A549 (cell line): Measurements from ENCODE around the gene ZNF211. TPM values are rescaled to one million over a fixed set of nuclear protein-coding genes. Genes with fewer than 3 reads are reported as not detected.

Experiments
- ATAC-seq, 2 experiments: fragments of 200-7000 bp in 1 of 2; fragments of >200 bp in 1 of 2; cut with Nextera tagmentation in 1 of 2; cut with Tn5 transposase in 1 of 2; 3 replicates each; pipeline versions ENCODE4 v1.8.0 to v1.9.1; 2018 to 2020; ENCODE audit warnings: mild to moderate bottlenecking in 1 of 2, moderate library complexity in 1 of 2
- CTCF ChIA-PET: fragments of 300-600 bp; sonication (Branson Sonifier 250); formaldehyde crosslinking; extraction: SDS; loops from one replicate; lab custom pipeline; 2021; ENCODE audit warnings: antibody characterized with exemption, inconsistent platforms; lab: Yijun Ruan, JAX
- POLR2A ChIA-PET: fragments of 350-600 bp; formaldehyde crosslinking; extraction: SDS; loops from one replicate; lab custom pipeline; 2021; ENCODE audit warnings: antibody characterized with exemption, inconsistent platforms; lab: Yijun Ruan, JAX
- DNase-seq, 2 experiments: peaks; one replicate each; pipeline versions ENCODE4 v3.0.0 to v3.0.0-alpha.2; 2011 to 2016; ENCODE audit warnings: low read depth in 1 of 2, low spot score in 1 of 2
- FAIRE-seq: peaks from 2 replicates; lab custom pipeline; 2011; peaks lifted over from hg19 to GRCh38; lab: Jason Lieb, UNC
- H3K27ac ChIP-seq, 2 experiments: fragments of >200 bp; sonication (Bioruptor Twin); formaldehyde crosslinking; 3 replicates each; pipeline ENCODE4 v1.5.1; 2016 to 2017
- H3K4me1 ChIP-seq: fragments of >200 bp; sonication (Bioruptor Twin); formaldehyde crosslinking; 3 replicates; pipeline ENCODE4 v1.6.1; 2016
- H3K4me2 ChIP-seq: fragments of >200 bp; sonication (Bioruptor Twin); formaldehyde crosslinking; 3 replicates; pipeline ENCODE4 v1.6.1; 2016
- H3K4me3 ChIP-seq: fragments of >200 bp; sonication (Bioruptor Twin); formaldehyde crosslinking; 3 replicates; pipeline ENCODE4 v1.5.1; 2016
- H3K9me3 ChIP-seq: fragments of >200 bp; sonication (Bioruptor Twin); formaldehyde crosslinking; 3 replicates; pipeline ENCODE4 v1.6.1; 2016
- CBX8 ChIP-seq: fragments of 200-600 bp; sonication (generic); IDR thresholded peaks from 2 replicates; pipeline ENCODE4 v1.6.1; 2016
- CHD2 ChIP-seq: fragments of 150-350 bp; IDR thresholded peaks from 2 replicates; pipeline ENCODE4 v1.6.1; 2014; ENCODE audit warnings: low read length; ENCODE audit not compliant: partially characterized antibody
- FOSB ChIP-seq: fragments of 250-450 bp; sonication (Bioruptor Pico); IDR thresholded peaks from 2 replicates; pipeline ENCODE4 v1.5.0; 2020; ENCODE audit warnings: mild to moderate bottlenecking, moderate library complexity
- HDAC2 ChIP-seq: fragments of 200-600 bp; sonication (generic); IDR thresholded peaks from 2 replicates; pipeline ENCODE4 v1.6.1; 2016
- HEYL ChIP-seq: fragments of 250-450 bp; sonication (Bioruptor Pico); IDR thresholded peaks from 2 replicates; pipeline ENCODE4 v1.8.0; 2021; ENCODE audit warnings: mild to moderate bottlenecking, moderate library complexity
- HOXA7 ChIP-seq: fragments of 250-450 bp; sonication (Bioruptor Pico); IDR thresholded peaks from 2 replicates; pipeline ENCODE4 v1.5.0; 2020; ENCODE audit warnings: mild to moderate bottlenecking, moderate library complexity
- HOXB13 ChIP-seq: fragments of 250-450 bp; sonication (Bioruptor Pico); IDR thresholded peaks from 2 replicates; pipeline ENCODE4 v1.5.0; 2020; ENCODE audit warnings: low read depth, mild to moderate bottlenecking, moderate library complexity
- HOXB5 ChIP-seq: fragments of 250-450 bp; sonication (Bioruptor Pico); IDR thresholded peaks from 2 replicates; pipeline ENCODE4 v1.5.0; 2020; ENCODE audit warnings: mild to moderate bottlenecking, moderate library complexity
- JUN ChIP-seq, 2 experiments: fragments of >200 bp; sonication (Bioruptor Twin); formaldehyde crosslinking; IDR thresholded peaks; 2 replicates in 1 of 2; 3 replicates in 1 of 2; pipeline ENCODE4 v1.6.1; 2016 to 2017
- KDM1A ChIP-seq: fragments of 200-600 bp; sonication (generic); IDR thresholded peaks from 2 replicates; pipeline ENCODE4 v1.6.1; 2016; ENCODE audit warnings: low read depth, mild to moderate bottlenecking
- KDM5A ChIP-seq: fragments of 200-600 bp; sonication (generic); IDR thresholded peaks from 2 replicates; pipeline ENCODE4 v1.6.1; 2016; ENCODE audit warnings: antibody characterized with exemption, mild to moderate bottlenecking
- MAFK ChIP-seq: fragments of 450-650 bp; IDR thresholded peaks from 2 replicates; pipeline ENCODE4 v1.6.1; 2014; ENCODE audit not compliant: partially characterized antibody
- MAZ ChIP-seq: fragments of 150-350 bp; IDR thresholded peaks from 2 replicates; pipeline ENCODE4 v1.6.1; 2014; ENCODE audit warnings: antibody characterized with exemption, low read depth, low read length, borderline replicate concordance
- MYC ChIP-seq: IDR thresholded peaks from 2 replicates; pipeline ENCODE4 v1.6.1; 2012; ENCODE audit warnings: mild to moderate bottlenecking, inconsistent platforms, low read length, improper control_type of control experiment, borderline replicate concordance
- NFE2L2 ChIP-seq: fragments of 150-350 bp; conservative IDR thresholded peaks from 2 replicates; pipeline ENCODE4 v1.6.1; 2014; ENCODE audit warnings: low read length
- RFX5 ChIP-seq: fragments of 450-650 bp; IDR thresholded peaks from 2 replicates; pipeline ENCODE4 v1.7.1; 2014; ENCODE audit warnings: antibody characterized with exemption, mild to moderate bottlenecking, moderate library complexity
- SMC3 ChIP-seq: fragments of >200 bp; sonication (Bioruptor Twin); formaldehyde crosslinking; IDR thresholded peaks from 3 replicates; pipeline ENCODE4 v1.6.1; 2018; ENCODE audit warnings: inconsistent platforms
- SREBF2 ChIP-seq: fragments of 450-650 bp; IDR thresholded peaks from 2 replicates; pipeline ENCODE4 v1.6.1; 2014; ENCODE audit warnings: mild to moderate bottlenecking, moderate library complexity
- ZC3H11A ChIP-seq: fragments of 450-650 bp; IDR thresholded peaks from 2 replicates; pipeline ENCODE4 v1.6.1; 2014; ENCODE audit warnings: antibody characterized with exemption, mild to moderate bottlenecking
- ZNF302 ChIP-seq: fragments of 250-450 bp; sonication (Bioruptor Pico); IDR thresholded peaks from 2 replicates; pipeline ENCODE4 v1.9.0; 2021; ENCODE audit warnings: inconsistent platforms, mild to moderate bottlenecking, moderate library complexity
- ZSCAN20 ChIP-seq: fragments of 250-450 bp; sonication (Bioruptor Pico); IDR thresholded peaks from 2 replicates; pipeline ENCODE4 v1.8.0; 2022; ENCODE audit warnings: mild to moderate bottlenecking, moderate library complexity
- WGBS: methylation state at CpG from one replicate; pipeline ENCODE4 v1.1.6; 2017; ENCODE audit errors: missing lambda C conversion rate; 5-methylcytosine and 5-hydroxymethylcytosine counted together
- polyA plus RNA-seq, 4 experiments: library from polyadenylated mRNA; depleted of rRNA in 3 of 4; stranded (reverse); fragments of >200 nt; fragmentation: RNase III in 1 of 4; extraction: RNeasy Plus Mini Kit Qiagen cat#74134 plus additional on column Dnase treatment in 1 of 4; gene quantifications; 2 replicates in 3 of 4; 3 replicates in 1 of 4; pipeline ENCODE4 v1.2.3, GENCODE V29; 2011 to 2017
- TF ChIP-seq, protein P1 (sequence below): fragments of >200 bp; sonication (Bioruptor Twin); formaldehyde crosslinking; IDR thresholded peaks from 2 replicates; pipeline ENCODE4 v1.6.1; 2016
- TF ChIP-seq, protein P2 (sequence below): IDR thresholded peaks from 2 replicates; pipeline ENCODE4 v1.6.1; 2012; ENCODE audit warnings: low read depth, borderline replicate concordance
- TF ChIP-seq, protein P3 (sequence below): IDR thresholded peaks from 2 replicates; pipeline ENCODE4 v1.6.1; 2012
- TF ChIP-seq, protein P4 (sequence below): fragments of >200 bp; sonication (Bioruptor Twin); formaldehyde crosslinking; IDR thresholded peaks from 3 replicates; pipeline ENCODE4 v1.5.1; 2016

ZNF211 gene
- polyA plus RNA-seq, 2 of the 4 experiments (the other 2 are of a cell fraction), result 7.5 to 11.6 TPM

DNA sequence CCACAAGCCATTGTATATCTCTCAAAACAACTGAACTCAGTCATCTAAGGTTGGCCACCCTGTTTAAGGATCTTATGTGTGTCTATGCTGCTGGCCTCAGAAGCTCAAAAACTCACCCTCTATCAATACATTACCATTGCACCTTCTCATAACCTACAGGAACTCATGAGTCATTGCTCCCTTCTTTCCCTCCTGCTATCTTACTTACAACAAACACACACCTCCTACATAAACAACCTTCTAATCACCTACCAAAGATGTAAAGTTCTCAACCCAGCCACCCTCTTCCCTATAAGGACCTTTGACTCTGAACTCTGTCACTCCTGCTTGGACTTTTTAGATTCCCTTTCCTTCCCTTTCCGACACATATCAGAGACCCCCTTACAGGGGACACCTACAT is 22.5 kb downstream of the ZNF211 start:
- Histone ChIP-seq H3K27ac (no peak overlapping the region), H3K4me2 (no peak overlapping the region), H3K9me3 (peaks cover 82% of the 10 kb centered on the region), H3K4me1 (no peaks in the 10 kb centered on the region), H3K4me3 (no peak overlapping the region)
- ATAC-seq (no peak), DNase-seq (no peak), FAIRE-seq (no peak)
- WGBS, result 27% methylated on average over 1 of the region's 1 CpG
- POLR2A ChIA-PET, result interaction anchor here (0.6 kb wide), 1 partner anchor 75 kb away, joined by 9 read pairs; no protein-coding TSS in a partner anchor
- TF ChIP-seq JUN (IDR thresholded peaks at IDR 0.05) (no peak), CHD2 (no peak), KDM5A (no peak), HEYL (CRISPR knock-in tag) (no peak), HOXB13 (CRISPR knock-in tag) (no peak), MYC (no peak), HOXB5 (CRISPR knock-in tag) (no peak)
- CTCF ChIA-PET, result interaction anchor here (0.6 to 1.2 kb wide), 4 partner anchors 8 to 359 kb away, joined by 3 to 4 read pairs (median 4); no protein-coding TSS in a partner anchor

DNA sequence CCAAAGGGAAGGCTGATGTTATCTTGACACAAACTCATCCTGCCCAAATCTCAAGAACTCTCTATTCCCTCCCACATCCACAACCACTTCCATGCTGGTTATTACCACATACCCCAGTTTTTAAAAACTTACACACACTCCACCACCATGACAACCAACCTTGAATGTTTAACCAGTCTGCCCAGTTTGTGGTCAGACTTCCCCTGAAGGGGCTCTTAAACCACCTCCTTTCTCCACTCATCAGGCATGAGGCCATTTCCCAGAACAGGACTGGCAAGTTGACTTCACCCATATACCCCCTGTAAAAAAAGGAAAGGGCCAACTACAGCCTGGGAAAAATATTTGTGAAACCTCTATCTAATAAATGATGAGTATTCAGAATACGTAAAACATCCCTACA is 23.4 kb downstream of the ZNF211 start:
- no peak for TF ChIP-seq FOSB (CRISPR knock-in tag)
- TF ChIP-seq ZNF302, result no peak
- no peak for TF ChIP-seq KDM5A
- no peak for TF ChIP-seq HOXA7 (CRISPR knock-in tag)
- no peak for TF ChIP-seq RFX5
- no peak for TF ChIP-seq SMC3
- no peak overlapping the region for H3K4me2 ChIP-seq
- ChIA-PET POLR2A (no interaction called here), CTCF (interaction anchor here (1.2 kb wide), 3 partner anchors 9 to 12 kb away, joined by 3 to 4 read pairs (median 4); no protein-coding TSS in a partner anchor)
- DNase-seq, result no peak
- no peak for ATAC-seq
- no peak overlapping the region for H3K4me3 ChIP-seq
- H3K27ac ChIP-seq, result no peak overlapping the region
- no peaks in the 10 kb centered on the region for H3K4me1 ChIP-seq
- H3K9me3 ChIP-seq, result peaks cover 80% of the 10 kb centered on the region
- WGBS, result 7% methylated on average over 1 of the region's 1 CpG
- no peak for FAIRE-seq

DNA sequence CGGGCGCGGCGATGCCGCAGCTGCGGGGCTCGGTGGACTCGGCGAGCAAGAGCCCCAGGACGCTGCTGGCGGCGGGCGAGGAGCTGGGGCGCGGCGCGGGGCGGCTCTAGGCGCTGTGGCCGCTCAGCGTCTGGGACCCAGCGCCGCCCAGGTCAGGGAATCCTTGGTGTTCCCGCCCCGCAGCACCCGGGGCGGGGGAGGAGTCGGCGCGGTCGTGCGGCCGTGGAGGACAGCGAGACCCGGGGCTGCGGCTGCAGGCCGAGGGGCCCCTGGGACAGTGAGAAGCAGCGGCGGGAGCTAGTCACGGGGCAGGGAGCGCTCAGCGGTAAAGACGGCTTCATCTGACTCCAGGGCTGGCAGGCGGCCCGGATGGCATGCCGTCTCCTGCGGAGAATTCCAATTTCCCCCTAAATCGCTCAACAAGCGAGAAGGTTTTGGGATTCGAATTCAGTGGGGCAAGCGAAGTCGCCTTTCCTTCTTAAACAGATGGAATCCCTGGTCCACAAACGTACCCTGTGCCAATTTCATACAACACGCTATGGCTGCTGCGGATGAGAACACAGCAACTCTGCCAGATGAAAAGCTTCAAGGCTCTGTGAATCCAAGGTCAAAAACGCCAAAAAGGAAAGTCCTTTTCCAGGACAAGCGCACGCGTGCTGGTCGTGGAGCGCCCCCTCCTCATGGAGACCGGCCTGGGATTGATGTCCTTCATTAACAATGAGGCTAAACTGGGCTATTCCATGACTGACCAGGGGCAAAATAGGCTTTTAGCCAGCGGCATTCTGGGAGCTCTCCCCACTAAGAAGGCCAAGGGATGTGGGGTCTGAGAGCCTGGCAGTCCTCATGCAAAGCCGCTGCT is 31.5 kb downstream of the ZNF211 start:
- ATAC-seq, result peak; percentile 93 to 95
- ChIA-PET POLR2A (interaction anchor here (1.1 kb wide), 1 partner anchor 50 kb away, joined by 3 read pairs; the partner anchor contains the start of gene ZNF134), CTCF (interaction anchor here (0.6 to 1.7 kb wide), 4 partner anchors 12 to 481 kb away, joined by 3 to 7 read pairs (median 4); partner anchors contain the start of gene ZNF551)
- peak overlapping the region; percentile 56 for H3K4me3 ChIP-seq
- peak in 1 of 2 experiments; percentile 33 for DNase-seq
- TF ChIP-seq, protein P1, sequence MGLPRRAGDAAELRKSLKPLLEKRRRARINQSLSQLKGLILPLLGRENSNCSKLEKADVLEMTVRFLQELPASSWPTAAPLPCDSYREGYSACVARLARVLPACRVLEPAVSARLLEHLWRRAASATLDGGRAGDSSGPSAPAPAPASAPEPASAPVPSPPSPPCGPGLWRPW, result no peak
- TF ChIP-seq, protein P2, sequence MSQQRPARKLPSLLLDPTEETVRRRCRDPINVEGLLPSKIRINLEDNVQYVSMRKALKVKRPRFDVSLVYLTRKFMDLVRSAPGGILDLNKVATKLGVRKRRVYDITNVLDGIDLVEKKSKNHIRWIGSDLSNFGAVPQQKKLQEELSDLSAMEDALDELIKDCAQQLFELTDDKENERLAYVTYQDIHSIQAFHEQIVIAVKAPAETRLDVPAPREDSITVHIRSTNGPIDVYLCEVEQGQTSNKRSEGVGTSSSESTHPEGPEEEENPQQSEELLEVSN, result peak; percentile 56; the same call in 1 of the 2 replicates
- TF ChIP-seq, protein P3, sequence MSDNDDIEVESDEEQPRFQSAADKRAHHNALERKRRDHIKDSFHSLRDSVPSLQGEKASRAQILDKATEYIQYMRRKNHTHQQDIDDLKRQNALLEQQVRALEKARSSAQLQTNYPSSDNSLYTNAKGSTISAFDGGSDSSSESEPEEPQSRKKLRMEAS, result 0 out of 2 replicates have a peak, but pooled peaks have one; percentile 31
- no peak for TF ChIP-seq CBX8
- peak overlapping the region; percentile 2 to 80; a peak in 4 of 6 replicates for H3K27ac ChIP-seq
- no peak for FAIRE-seq
- 6% methylated on average over 61 of the region's 64 CpGs for WGBS
- H3K9me3 ChIP-seq, result peaks cover 77% of the 10 kb centered on the region
- peak overlapping the region; percentile 66 for H3K4me2 ChIP-seq
- H3K4me1 ChIP-seq, result no peaks in the 10 kb centered on the region

DNA sequence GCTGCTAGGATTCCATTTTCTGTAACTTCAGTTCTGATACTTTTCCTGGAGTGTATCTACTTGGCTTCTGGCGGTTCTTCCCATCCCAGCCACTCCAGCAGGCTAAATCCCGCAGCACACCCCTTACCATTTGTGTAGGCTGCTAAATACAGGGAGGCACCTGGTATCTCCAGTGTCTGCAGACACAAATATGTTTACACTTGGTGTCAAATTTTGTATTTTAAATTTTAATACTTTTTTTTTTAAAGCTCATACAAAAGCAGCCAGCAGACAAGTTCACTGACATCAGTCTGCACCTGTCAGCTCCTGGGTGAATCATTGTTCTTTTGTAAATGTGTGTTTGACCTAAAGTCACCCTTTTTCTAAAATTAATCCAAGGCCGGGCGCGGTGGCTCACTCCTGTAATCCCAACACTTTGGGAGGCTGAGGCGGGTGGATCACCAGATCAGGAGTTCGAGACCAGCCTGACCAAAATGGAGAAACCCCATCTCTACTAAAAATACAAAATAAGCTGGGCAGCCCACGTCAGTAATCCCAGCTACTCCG is 32.4 kb downstream of the ZNF211 start:
- Histone ChIP-seq H3K4me1 (no peaks in the 10 kb centered on the region), H3K27ac (no peak overlapping the region), H3K4me3 (no peak overlapping the region; the same call in 2 of the 3 replicates), H3K9me3 (peaks cover 72% of the 10 kb centered on the region), H3K4me2 (no peak overlapping the region; the same call in 2 of the 3 replicates)
- WGBS, result 43% methylated on average over 9 of the region's 9 CpGs
- no peak for TF ChIP-seq CBX8
- TF ChIP-seq KDM1A, result no peak
- no peak for TF ChIP-seq MAFK
- no peak for TF ChIP-seq MAZ
- TF ChIP-seq JUN (IDR thresholded peaks at IDR 0.05), result no peak
- TF ChIP-seq, protein P2, result no peak
- TF ChIP-seq HDAC2, result no peak
- no peak for TF ChIP-seq ZC3H11A
- no peak for TF ChIP-seq MYC
- no peak for TF ChIP-seq NFE2L2
- no peak for TF ChIP-seq HEYL (CRISPR knock-in tag)
- TF ChIP-seq, protein P4, sequence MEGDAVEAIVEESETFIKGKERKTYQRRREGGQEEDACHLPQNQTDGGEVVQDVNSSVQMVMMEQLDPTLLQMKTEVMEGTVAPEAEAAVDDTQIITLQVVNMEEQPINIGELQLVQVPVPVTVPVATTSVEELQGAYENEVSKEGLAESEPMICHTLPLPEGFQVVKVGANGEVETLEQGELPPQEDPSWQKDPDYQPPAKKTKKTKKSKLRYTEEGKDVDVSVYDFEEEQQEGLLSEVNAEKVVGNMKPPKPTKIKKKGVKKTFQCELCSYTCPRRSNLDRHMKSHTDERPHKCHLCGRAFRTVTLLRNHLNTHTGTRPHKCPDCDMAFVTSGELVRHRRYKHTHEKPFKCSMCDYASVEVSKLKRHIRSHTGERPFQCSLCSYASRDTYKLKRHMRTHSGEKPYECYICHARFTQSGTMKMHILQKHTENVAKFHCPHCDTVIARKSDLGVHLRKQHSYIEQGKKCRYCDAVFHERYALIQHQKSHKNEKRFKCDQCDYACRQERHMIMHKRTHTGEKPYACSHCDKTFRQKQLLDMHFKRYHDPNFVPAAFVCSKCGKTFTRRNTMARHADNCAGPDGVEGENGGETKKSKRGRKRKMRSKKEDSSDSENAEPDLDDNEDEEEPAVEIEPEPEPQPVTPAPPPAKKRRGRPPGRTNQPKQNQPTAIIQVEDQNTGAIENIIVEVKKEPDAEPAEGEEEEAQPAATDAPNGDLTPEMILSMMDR, result no peak
- TF ChIP-seq SREBF2, result no peak
- TF ChIP-seq ZSCAN20 (CRISPR knock-in tag), result no peak
- no peak for ATAC-seq
- ChIA-PET CTCF (interaction anchor here (1.7 kb wide), 2 partner anchors 16 to 20 kb away, joined by 4 to 7 read pairs; partner anchors contain the start of gene ZNF551), POLR2A (interaction anchor here (1.1 kb wide), 1 partner anchor 51 kb away, joined by 3 read pairs; the partner anchor contains the start of gene ZNF134)
- FAIRE-seq, result no peak
- DNase-seq, result no peak
